H1 (cell line): ENCODE results near the gene PRKAB2. TPM values are rescaled to one million over a fixed set of nuclear protein-coding genes. Genes with fewer than 3 reads are reported as not detected.

Experiments
- CHD1 ChIP-seq: IDR thresholded peaks from 2 replicates; pipeline ENCODE4 v1.6.1; 2012; ENCODE audit warnings: low read depth, low read length, improper control_type of control experiment
- CHD2 ChIP-seq: IDR thresholded peaks from 2 replicates; pipeline ENCODE4 v1.6.1; 2012; ENCODE audit warnings: low read length, improper control_type of control experiment
- EGR1 ChIP-seq: IDR thresholded peaks from 2 replicates; pipeline ENCODE4 v1.6.1; 2011; ENCODE audit warnings: low read depth, low read length, borderline replicate concordance
- HDAC2 ChIP-seq, 2 experiments: fragments of 300-600 bp in 1 of 2; sonication (generic) in 1 of 2; IDR thresholded peaks; 2 replicates each; pipeline ENCODE4 v1.6.1; 2011 to 2012; ENCODE audit warnings: low read depth in 2 of 2, low read length in 2 of 2, mild to moderate bottlenecking in 2 of 2, moderate library complexity in 2 of 2, borderline replicate concordance in 1 of 2, inconsistent platforms in 1 of 2
- JUN ChIP-seq: IDR thresholded peaks from 2 replicates; pipeline ENCODE4 v1.6.1; 2011; ENCODE audit warnings: low read depth, mild to moderate bottlenecking, improper control_type of control experiment, low read length
- KDM4A ChIP-seq: IDR thresholded peaks from one replicate; pipeline ENCODE4 v1.7.1; 2012; ENCODE audit warnings: low read depth, mild to moderate bottlenecking, moderate library complexity, low read length, inconsistent platforms; ENCODE audit not compliant: severe bottlenecking
- KDM5A ChIP-seq: fragments of 200-600 bp; IDR thresholded peaks from 2 replicates; pipeline ENCODE4 v1.7.1; 2012; ENCODE audit warnings: mild to moderate bottlenecking, low read length, inconsistent platforms, mixed read lengths
- POLR2A ChIP-seq, 2 experiments: IDR thresholded peaks; 1 replicate in 1 of 2; 2 replicates in 1 of 2; pipeline ENCODE4 v1.6.1; 2011; ENCODE audit warnings: low read depth in 2 of 2, low read length in 2 of 2, mild to moderate bottlenecking in 2 of 2; ENCODE audit errors: control extremely low read depth in 1 of 2
- TAF1 ChIP-seq: IDR thresholded peaks from 2 replicates; pipeline ENCODE4 v1.6.1; 2011; ENCODE audit warnings: mild to moderate bottlenecking, low read depth, low read length
- TEAD4 ChIP-seq: IDR thresholded peaks from 2 replicates; pipeline ENCODE4 v1.6.1; 2012; ENCODE audit warnings: low read depth, low read length, inconsistent platforms, mixed read lengths
- polyA plus RNA-seq, 7 experiments: library from polyadenylated mRNA; depleted of rRNA in 3 of 7; stranded (reverse) in 5 of 7; unstranded in 2 of 7; fragments of >200 nt in 5 of 7; fragments of 200-250 nt in 2 of 7; gene quantifications; 1 replicate in 5 of 7; 2 replicates in 1 of 7; 4 replicates in 1 of 7; pipeline versions ENCODE4 v1.2.1 to v1.2.3, GENCODE V29; 2011 to 2013; ENCODE audit warnings: missing spikeins in 2 of 7, mixed read lengths in 2 of 7
- total RNA-seq: library from RNA; stranded (reverse); fragmentation: NEBNext Ultra II Directional; extraction: Animal tissue kit (Norgen Biotek cat#: 25700); gene quantifications from 2 replicates; pipeline ENCODE4 v1.2.1, GENCODE V29; 2021

Gene PRKAB2
- total and polyA plus RNA-seq, 2 of the 8 experiments (the other 6 are each of a cell fraction or from before 2014, with no cell fraction given), result 15.0 to 18.9 TPM

DNA sequence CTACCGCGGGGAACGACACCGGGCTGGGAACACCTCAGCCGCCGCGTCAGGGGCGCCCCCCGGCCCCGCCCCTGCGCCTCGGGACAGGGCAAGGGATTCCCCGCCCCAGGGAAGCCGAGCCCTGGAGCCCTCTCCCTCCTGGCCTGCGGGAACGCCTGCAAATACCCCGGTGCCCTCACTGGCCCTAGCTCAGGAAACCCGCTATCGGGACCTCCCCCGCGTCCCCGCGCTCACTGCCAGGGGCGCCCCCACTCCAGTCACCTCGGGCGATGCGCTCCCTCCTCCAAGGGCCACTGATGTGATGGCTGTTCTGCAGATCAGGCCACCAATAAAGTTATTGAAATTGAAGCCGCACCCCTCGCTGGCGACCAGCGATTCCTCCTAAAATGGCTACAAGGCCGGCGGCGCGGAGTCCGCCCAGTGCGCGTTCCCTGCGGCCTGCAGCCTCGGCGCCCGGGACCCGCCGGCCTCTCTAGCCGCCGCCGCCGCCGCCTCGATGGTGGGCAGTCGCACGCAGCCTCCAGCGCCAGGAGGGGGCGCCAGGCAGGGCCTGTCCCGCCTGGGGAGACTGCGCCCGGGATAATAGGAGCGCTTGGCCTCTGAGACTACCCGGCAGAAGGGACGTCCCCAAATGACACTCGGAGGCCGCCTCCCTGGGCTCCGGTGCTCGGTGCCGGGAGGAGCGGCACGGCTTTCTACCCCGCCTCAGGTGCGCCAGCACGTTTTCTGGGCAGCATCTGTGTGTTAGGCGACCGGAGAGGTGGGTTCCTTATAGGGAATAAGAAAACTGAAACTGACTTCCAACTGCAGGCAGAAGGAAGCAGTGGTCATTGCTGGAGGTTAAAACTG lies at the start of gene PRKAB2 (continued):
- TF ChIP-seq KDM5A (no peak), JUN (no peak), TEAD4 (no peak; the same call in 1 of the 2 replicates), KDM4A (peak; percentile 53), POLR2A (IDR thresholded peaks at IDR 0.05; ENCODE audit: control extremely low read depth in 1 of 2, low read depth in 2 of 2, low read length in 2 of 2) (peak; percentile 59 to 69; a peak in 2 of 3 replicates), CHD1 (no peak), EGR1 (peak; percentile 40; the same call in 1 of the 2 replicates), HDAC2 (IDR thresholded peaks at IDR 0.05; ENCODE audit: borderline replicate concordance in 1 of 2, low read depth in 2 of 2, low read length in 2 of 2) (no peak), TAF1 (peak; percentile 86), CHD2 (no peak)
